Stimulated activated CD8-positive, alpha-beta memory T cell treated with anti-CD3 and anti-CD28 coated beads, Interleukin-15, amount 100 ng/mL, for 24 hours (primary cell): ENCODE results near the gene OR7A10.
"Not testable (repeated sequence)": the region's sequence is repeated elsewhere in the genome, so short reads cannot be mapped to it uniquely, and the experiment has no call there.

Experiments used
- DNase-seq: peaks from one replicate; pipeline ENCODE4 v3.0.0-alpha.2; 2020; ENCODE audit warnings: low read depth

OR7A10 gene

GRCh38 chr19:14795078-14795721, 53.5 kb downstream of the OR7A10 start:
- DNase-seq = no peak

GRCh38 chr19:14792250-14792649, 56.5 kb downstream of the OR7A10 start:
- not testable (repeated sequence) for DNase-seq
